ENCODE data around the gene SLC2A5.
A peak's percentile ranks its signal among the peaks of the same experiment; 100 is the strongest.
"Not testable (repeated sequence)": the region's sequence is repeated elsewhere in the genome, so short reads cannot be mapped to it uniquely, and the experiment has no call there.

SLC2A5 gene

DNA sequence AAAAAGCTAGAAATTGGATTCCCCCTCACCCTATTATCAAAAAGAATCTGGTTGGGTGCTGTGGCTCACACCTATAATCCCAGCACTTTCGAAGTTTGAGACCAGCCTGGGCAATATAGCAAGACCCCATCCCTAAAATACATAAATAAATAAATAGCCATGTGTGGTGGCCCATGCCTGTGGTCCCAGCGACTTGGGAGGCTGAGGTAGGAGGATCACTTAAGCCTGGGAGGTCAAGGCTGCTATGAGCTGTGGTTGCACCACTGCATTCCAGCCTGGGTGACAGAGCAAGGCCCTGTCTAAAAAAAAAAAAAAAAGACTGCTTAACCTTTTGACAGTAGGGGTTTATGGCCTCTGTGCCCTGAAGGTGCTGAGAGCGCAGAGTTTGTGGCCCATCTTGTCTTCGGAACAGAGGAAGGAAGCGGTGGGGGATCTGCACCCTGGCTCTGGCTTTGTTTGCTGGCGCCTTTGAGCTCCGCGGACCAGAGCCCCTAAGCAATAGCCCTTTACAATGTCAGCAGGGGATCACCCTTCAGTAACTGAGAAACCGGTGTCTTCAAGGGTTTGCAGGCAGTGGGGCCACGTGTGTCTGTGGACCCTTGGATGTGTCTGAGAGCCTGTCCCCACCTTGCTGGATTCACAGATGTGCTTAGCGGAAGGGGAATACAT is 65.3 kb downstream of the SLC2A5 start:
- no peak for DNase-seq (ENCODE audit: insufficient read length, low spot score)
- TF ChIP-seq POLR2AphosphoS5 (IDR thresholded peaks at IDR 0.05; ENCODE audit: low read depth, low read length), result no peak
- no peak for TF ChIP-seq SPI1 (IDR thresholded peaks at IDR 0.05; ENCODE audit: low read depth, low read length)
- no peak for TF ChIP-seq POLR2A (IDR thresholded peaks at IDR 0.05; ENCODE audit: low read depth, low read length)
- TF ChIP-seq TAF1 (IDR thresholded peaks at IDR 0.05; ENCODE audit: low read depth, low read length), result no peak
- no peak for TF ChIP-seq POU2F2 (IDR thresholded peaks at IDR 0.05; ENCODE audit: low read depth, low read length)
- TF ChIP-seq PAX5 (IDR thresholded peaks at IDR 0.05; ENCODE audit: insufficient read depth, low read length, severe bottlenecking), result no peak

DNA sequence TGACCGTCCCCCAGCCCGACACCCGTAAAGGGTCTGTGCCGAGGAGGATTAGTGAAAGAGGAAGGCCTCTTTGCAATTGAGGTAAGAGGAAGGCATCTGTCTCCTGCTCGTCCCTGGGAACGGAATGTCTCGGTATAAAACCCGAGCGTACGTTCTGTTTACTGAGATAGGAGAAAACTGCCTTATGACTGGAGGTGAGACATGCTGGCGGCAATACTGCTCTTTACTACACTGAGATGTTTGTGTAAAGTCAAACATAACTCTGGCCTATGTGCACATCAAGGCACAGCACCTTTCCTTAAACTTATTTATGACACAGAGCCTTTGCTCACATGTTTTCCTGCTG is 67.2 kb downstream of the SLC2A5 start:
- not testable (repeated sequence) for FAIRE-seq; DNase-seq (ENCODE audit: insufficient read length, low spot score)

More for the DNA sequence above, 65.3 kb downstream of the SLC2A5 start:
- FAIRE-seq, result no peak

DNA sequence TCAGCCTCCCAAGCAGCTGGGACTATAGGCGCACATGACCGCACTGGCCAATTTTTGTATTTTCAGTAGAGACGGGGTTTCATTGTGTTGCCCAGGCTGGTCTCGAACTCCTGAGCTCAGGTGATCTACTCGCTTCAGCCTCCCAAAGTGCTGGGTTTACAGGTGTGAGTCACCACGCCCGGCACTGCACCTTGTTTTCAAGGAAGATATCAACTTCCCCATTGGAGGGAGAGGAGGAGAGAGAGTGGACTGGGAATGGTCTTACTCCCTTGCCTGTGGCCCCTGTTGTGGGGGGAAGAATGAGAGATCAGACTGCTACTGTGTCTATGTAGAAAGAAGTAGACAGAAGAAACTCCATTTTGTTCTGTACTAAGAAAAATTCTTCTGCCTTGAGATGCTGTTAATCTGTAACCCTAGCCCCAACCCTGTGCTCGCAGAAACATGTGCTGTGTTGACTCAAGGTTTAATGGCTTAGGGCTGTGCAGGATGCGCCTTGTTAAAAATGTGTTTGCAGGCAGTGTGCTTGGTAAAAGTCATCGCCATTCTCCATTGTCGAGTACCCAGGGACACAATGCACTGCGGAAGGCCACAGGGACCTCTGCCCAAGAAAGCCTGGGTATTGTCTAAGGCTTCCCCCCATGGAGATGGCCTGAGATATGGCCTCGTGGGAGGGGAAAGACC is 67.8 kb downstream of the SLC2A5 start:
- DNase-seq (ENCODE audit: insufficient read length, low spot score); FAIRE-seq: not testable (repeated sequence)

GRCh38 chr1:8993962-8994675 is 75.3 kb downstream of the SLC2A5 start:
- not testable (repeated sequence) for FAIRE-seq; DNase-seq (ENCODE audit: insufficient read length, low spot score)

- TF ChIP-seq PAX5 (IDR thresholded peaks at IDR 0.05; ENCODE audit: insufficient read depth, low read length, severe bottlenecking), result no peak
- TF ChIP-seq POLR2AphosphoS5 (IDR thresholded peaks at IDR 0.05; ENCODE audit: low read depth, low read length), result no peak
- no peak for TF ChIP-seq POU2F2 (IDR thresholded peaks at IDR 0.05; ENCODE audit: low read depth, low read length)
- no peak for TF ChIP-seq POLR2A (IDR thresholded peaks at IDR 0.05; ENCODE audit: low read depth, low read length)
- TF ChIP-seq SPI1 (IDR thresholded peaks at IDR 0.05; ENCODE audit: low read depth, low read length), result no peak
- no peak for TF ChIP-seq TAF1 (IDR thresholded peaks at IDR 0.05; ENCODE audit: low read depth, low read length)
- FAIRE-seq, result no peak
- DNase-seq (ENCODE audit: insufficient read length, low spot score), result no peak
These were observed 76.3 kb downstream of the SLC2A5 start for GRCh38 chr1:8992936-8993687.

GRCh38 chr1:8989821-8990220 is 79.6 kb downstream of the SLC2A5 start:
- DNase-seq (ENCODE audit: insufficient read length, low spot score) (no peak), FAIRE-seq (no peak)
- TF ChIP-seq POLR2A (IDR thresholded peaks at IDR 0.05; ENCODE audit: low read depth, low read length), result no peak
- no peak for TF ChIP-seq TAF1 (IDR thresholded peaks at IDR 0.05; ENCODE audit: low read depth, low read length)
- TF ChIP-seq POU2F2 (IDR thresholded peaks at IDR 0.05; ENCODE audit: low read depth, low read length), result no peak
- TF ChIP-seq SPI1 (IDR thresholded peaks at IDR 0.05; ENCODE audit: low read depth, low read length), result no peak
- no peak for TF ChIP-seq PAX5 (IDR thresholded peaks at IDR 0.05; ENCODE audit: insufficient read depth, low read length, severe bottlenecking)
- TF ChIP-seq POLR2AphosphoS5 (IDR thresholded peaks at IDR 0.05; ENCODE audit: low read depth, low read length), result no peak

DNA sequence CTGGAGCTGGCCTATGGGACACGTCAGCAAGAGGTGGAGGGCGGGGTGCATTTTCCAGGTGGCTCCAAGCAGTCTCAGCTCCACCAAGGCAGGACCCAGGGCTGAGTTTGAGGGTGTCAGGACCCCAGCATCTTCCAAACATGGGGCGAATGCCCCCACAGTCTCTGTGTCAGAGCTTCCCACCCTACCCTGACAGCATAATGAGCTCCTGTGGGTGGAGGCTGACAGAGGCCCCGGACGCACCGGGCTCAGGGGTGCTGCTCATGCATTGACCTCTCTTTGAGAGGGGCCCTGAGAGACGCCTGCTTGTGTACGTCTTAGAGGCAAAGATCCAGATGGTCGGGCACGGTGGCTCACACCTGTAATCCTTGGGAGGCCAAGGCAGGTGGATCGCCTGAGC is 80.4 kb downstream of the SLC2A5 start:
- FAIRE-seq, result no peak
- DNase-seq (ENCODE audit: insufficient read length, low spot score), result no peak
- TF ChIP-seq TAF1 (IDR thresholded peaks at IDR 0.05; ENCODE audit: low read depth, low read length) (no peak), SPI1 (IDR thresholded peaks at IDR 0.05; ENCODE audit: low read depth, low read length) (no peak), PAX5 (IDR thresholded peaks at IDR 0.05; ENCODE audit: insufficient read depth, low read length, severe bottlenecking) (no peak), POLR2AphosphoS5 (IDR thresholded peaks at IDR 0.05; ENCODE audit: low read depth, low read length) (no peak), POLR2A (IDR thresholded peaks at IDR 0.05; ENCODE audit: low read depth, low read length) (no peak)

- DNase-seq (ENCODE audit: insufficient read length, low spot score), result no peak
- no peak for TF ChIP-seq SPI1 (IDR thresholded peaks at IDR 0.05; ENCODE audit: low read depth, low read length)
- no peak for TF ChIP-seq TAF1 (IDR thresholded peaks at IDR 0.05; ENCODE audit: low read depth, low read length)
- no peak for TF ChIP-seq POLR2A (IDR thresholded peaks at IDR 0.05; ENCODE audit: low read depth, low read length)
- TF ChIP-seq POU2F2 (IDR thresholded peaks at IDR 0.05; ENCODE audit: low read depth, low read length), result no peak
- FAIRE-seq, result no peak
These were observed 80.8 kb downstream of the SLC2A5 start for GRCh38 chr1:8988618-8988967.

- peak; percentile 66 for DNase-seq (ENCODE audit: insufficient read length, low spot score)
- no peak for TF ChIP-seq PAX5 (IDR thresholded peaks at IDR 0.05; ENCODE audit: insufficient read depth, low read length, severe bottlenecking)
- TF ChIP-seq POU2F2 (IDR thresholded peaks at IDR 0.05; ENCODE audit: low read depth, low read length), result no peak
- no peak for TF ChIP-seq POLR2AphosphoS5 (IDR thresholded peaks at IDR 0.05; ENCODE audit: low read depth, low read length)
- TF ChIP-seq TAF1 (IDR thresholded peaks at IDR 0.05; ENCODE audit: low read depth, low read length), result no peak
- no peak for TF ChIP-seq POLR2A (IDR thresholded peaks at IDR 0.05; ENCODE audit: low read depth, low read length)
- FAIRE-seq, result peak; percentile 95
These were observed 81.4 kb downstream of the SLC2A5 start for GRCh38 chr1:8987881-8988617.

- DNase-seq (ENCODE audit: insufficient read length, low spot score) (no peak), FAIRE-seq (no peak)
- TF ChIP-seq PAX5 (IDR thresholded peaks at IDR 0.05; ENCODE audit: insufficient read depth, low read length, severe bottlenecking) (no peak), POU2F2 (IDR thresholded peaks at IDR 0.05; ENCODE audit: low read depth, low read length) (no peak), POLR2A (IDR thresholded peaks at IDR 0.05; ENCODE audit: low read depth, low read length) (no peak), TAF1 (IDR thresholded peaks at IDR 0.05; ENCODE audit: low read depth, low read length) (no peak), SPI1 (IDR thresholded peaks at IDR 0.05; ENCODE audit: low read depth, low read length) (no peak), POLR2AphosphoS5 (IDR thresholded peaks at IDR 0.05; ENCODE audit: low read depth, low read length) (no peak)
These were observed 82.6 kb downstream of the SLC2A5 start for GRCh38 chr1:8986814-8987190.
